Stimulated activated CD8-positive, alpha-beta memory T cell treated with anti-CD3 and anti-CD28 coated beads, Interleukin-7, amount 100 ng/mL, for 24 hours (primary cell): ENCODE measurements around the gene MORC3.

Source experiments
- DNase-seq: peaks from one replicate; pipeline ENCODE4 v3.0.0-alpha.2; 2020; ENCODE audit warnings: low read depth

The MORC3 gene

GRCh38 chr21:36423771-36424433, 103.9 kb downstream of the MORC3 start:
- DNase-seq: no peak

DNA sequence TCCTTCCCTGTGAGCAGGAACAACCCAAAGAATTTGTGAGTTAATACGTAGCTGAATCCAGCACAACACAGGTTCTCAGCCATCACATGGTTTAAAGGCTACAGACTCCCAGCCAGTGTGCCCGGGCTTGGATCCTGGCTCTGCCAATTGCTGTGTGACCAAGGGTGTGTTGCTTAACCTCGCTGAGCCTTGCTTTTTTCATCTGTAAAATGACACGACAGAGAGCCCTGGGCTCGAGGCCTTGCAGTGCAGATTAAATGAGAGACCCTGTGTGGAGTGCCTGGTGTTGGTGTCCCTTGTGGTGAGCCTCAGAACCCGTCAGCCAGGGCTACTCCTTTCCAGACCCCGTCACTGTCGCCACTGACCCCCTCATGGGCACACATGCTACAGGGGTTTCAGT, 104.6 kb downstream of the MORC3 start:
- DNase-seq: no peak

DNA sequence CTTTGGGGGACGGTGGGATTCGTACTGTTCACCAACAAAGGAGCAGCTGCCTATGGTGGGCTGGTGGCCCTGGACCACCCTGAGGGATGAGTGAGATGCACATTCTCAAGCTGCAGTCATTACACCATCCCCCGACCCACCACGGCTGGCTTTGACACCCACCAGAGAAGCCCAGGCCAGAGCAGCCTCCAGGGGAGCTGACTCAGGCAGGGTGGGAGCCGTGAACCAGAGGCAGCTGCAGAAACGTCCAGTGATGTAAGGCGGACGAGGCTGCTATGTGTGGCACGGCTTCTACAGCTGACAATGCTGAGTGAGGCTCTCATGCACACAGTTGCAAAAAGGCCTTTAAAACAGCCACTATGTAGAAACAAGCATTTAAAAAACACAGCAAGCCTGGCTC, 105.3 kb downstream of the MORC3 start:
- no peak for DNase-seq
